Muscle of arm (tissue), 12 donors: ENCODE data around the gene SNX9. TPM values are rescaled to one million over a fixed set of nuclear protein-coding genes. Genes with fewer than 3 reads are reported as not detected.

ENCODE experiments used
- DNase-seq: peaks from one replicate; pipeline ENCODE4 v3.0.0-alpha.2; 2013
- polyA plus RNA-seq, 12 donors: library from polyadenylated mRNA; unstranded; fragments of 120-200 nt; gene quantifications; one replicate each; pipeline ENCODE4 v1.2.1, GENCODE V29; 2013; ENCODE audit not compliant: insufficient read length in 12 of 12

The SNX9 gene
- polyA plus RNA-seq, 12 donors: 18.6 to 33.8 (median 26.3) TPM; not detected in 1

GRCh38 chr6:157994125-157994795 is 171.2 kb downstream of the SNX9 start:
- DNase-seq: no peak

Other genes starting within 250 kb of the SNX9 start
- gene SYNJ2, start 158.6 kb downstream of the SNX9 start, polyA plus RNA-seq: 10 to 100 TPM in 4 of 12 donors, 1 to 10 TPM in 7, not detected in 1; 8.0 to 12.1 (median 9.7) TPM